Epithelial cell of esophagus (primary cell): Measurements from ENCODE around the gene RPL5.

Experiments
- DNase-seq: peaks from one replicate; pipeline ENCODE4 v3.0.0; 2010; ENCODE audit warnings: low read depth
- H3K4me3 ChIP-seq: 2 replicates; pipeline ENCODE4 v1.5.1; 2011; ENCODE audit warnings: mild to moderate bottlenecking, low read length, control low read depth
- CTCF ChIP-seq: IDR thresholded peaks from 2 replicates; pipeline ENCODE4 v1.5.1; 2011; ENCODE audit warnings: low read depth, mild to moderate bottlenecking, low read length, control low read depth, inconsistent platforms; ENCODE audit not compliant: insufficient read depth; ENCODE audit errors: missing control alignments

RPL5 gene

GRCh38 chr1:92879316-92879968 is 47.6 kb downstream of the RPL5 start:
- no peak for TF ChIP-seq CTCF
- no peak for DNase-seq
- no peak overlapping the region for H3K4me3 ChIP-seq

GRCh38 chr1:92881391-92881790 is 49.6 kb downstream of the RPL5 start:
- DNase-seq = no peak
- TF ChIP-seq CTCF = no peak
- no peak overlapping the region for H3K4me3 ChIP-seq

- no peak overlapping the region for H3K4me3 ChIP-seq
- peak; percentile 43 for DNase-seq
Measured at GRCh38 chr1:92882819-92883218, 51.0 kb downstream of the RPL5 start.

GRCh38 chr1:92883297-92883696 is 51.5 kb downstream of the RPL5 start:
- DNase-seq = no peak
- TF ChIP-seq CTCF = no peak
- H3K4me3 ChIP-seq = no peak overlapping the region

More at GRCh38 chr1:92882819-92883218, 51.0 kb downstream of the RPL5 start:
- TF ChIP-seq CTCF = no peak

GRCh38 chr1:92884195-92884594 is 52.4 kb downstream of the RPL5 start:
- DNase-seq = no peak
- no peak for TF ChIP-seq CTCF
- H3K4me3 ChIP-seq = no peak overlapping the region

- no peak for TF ChIP-seq CTCF
- no peak for DNase-seq
- no peak overlapping the region for H3K4me3 ChIP-seq
Measured at GRCh38 chr1:92886886-92887419, 55.1 kb downstream of the RPL5 start.

GRCh38 chr1:92887465-92887864 is 55.6 kb downstream of the RPL5 start:
- no peak for TF ChIP-seq CTCF
- H3K4me3 ChIP-seq = no peak overlapping the region
- DNase-seq = no peak
